ENCODE results near the gene LIPG.

- TF ChIP-seq CTCF (IDR thresholded peaks at IDR 0.05; ENCODE audit: poor library complexity, severe bottlenecking) = no peak
- TF ChIP-seq EZH2 (IDR thresholded peaks at IDR 0.05; ENCODE audit: borderline replicate concordance, insufficient read depth, low read length, poor library complexity, severe bottlenecking) = no peak
- no peak for TF ChIP-seq TAF1 (IDR thresholded peaks at IDR 0.05; ENCODE audit: low read depth)
- no peak for TF ChIP-seq POLR2AphosphoS5 (IDR thresholded peaks at IDR 0.05)
- no peak for TF ChIP-seq MXI1 (conservative IDR thresholded peaks at IDR 0.05; ENCODE audit: poor library complexity, severe bottlenecking)
- no peak for TF ChIP-seq RAD21 (conservative IDR thresholded peaks at IDR 0.05)
These were observed 54.9 kb downstream of the LIPG start for GRCh38 chr18:49616618-49617328.
